T follicular helper cell (primary cell): ENCODE measurements around the gene GPR87.

Experiments used
- DNase-seq: peaks from one replicate; pipeline ENCODE4 v3.0.0-alpha.2; 2020; ENCODE audit warnings: low read depth

GPR87 gene

GRCh38 chr3:151315846-151316245, 774 bp downstream of the GPR87 start:
- DNase-seq, result no peak

DNA sequence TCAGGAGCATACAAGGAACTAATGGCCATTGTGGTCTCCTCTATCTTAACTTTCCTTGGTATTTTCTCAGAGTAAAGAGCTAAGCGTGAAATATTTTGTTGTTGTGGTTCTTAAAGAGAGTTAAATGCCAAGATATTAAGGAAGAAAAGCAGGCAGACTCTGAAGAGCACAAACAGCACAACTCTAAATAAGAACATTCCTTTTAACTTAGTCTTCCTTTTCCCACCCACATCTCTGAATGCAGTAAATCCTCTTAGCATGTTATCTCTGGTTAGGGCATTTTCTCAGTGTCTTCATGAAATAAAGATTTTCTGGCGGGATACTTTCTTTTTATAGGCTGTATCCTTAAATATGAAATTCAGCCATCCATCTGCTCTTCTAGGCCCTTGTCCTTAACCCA, 1.5 kb downstream of the GPR87 start:
- no peak for DNase-seq

- DNase-seq, result no peak
Measured at GRCh38 chr3:151314593-151314992, 2.0 kb downstream of the GPR87 start.

- no peak for DNase-seq
Measured at GRCh38 chr3:151314137-151314536, 2.5 kb downstream of the GPR87 start.

- DNase-seq, result no peak
Measured at GRCh38 chr3:151312972-151313371, 3.6 kb downstream of the GPR87 start.

GRCh38 chr3:151309566-151309965, 7.1 kb downstream of the GPR87 start:
- DNase-seq, result no peak

GRCh38 chr3:151307583-151308488, 8.8 kb downstream of the GPR87 start:
- no peak for DNase-seq

DNA sequence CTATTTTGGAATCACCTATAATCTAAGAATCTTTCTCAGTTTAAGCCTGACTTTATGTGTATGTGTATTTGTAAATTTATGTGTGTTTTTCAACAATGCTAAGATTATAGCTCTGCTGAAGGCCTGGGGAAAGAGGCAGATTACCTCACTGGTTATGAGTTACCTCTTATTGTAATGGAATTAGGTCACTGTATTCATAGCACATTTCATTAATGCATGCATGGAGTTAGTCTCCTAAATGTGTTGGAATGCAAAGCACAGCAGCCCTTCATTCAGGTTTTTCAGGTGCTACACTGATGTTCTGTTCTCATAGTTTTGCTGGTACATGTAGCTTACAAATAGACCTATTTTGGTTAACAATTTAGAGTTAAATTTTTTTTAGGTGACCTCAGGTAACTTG, 9.5 kb downstream of the GPR87 start:
- no peak for DNase-seq

- no peak for DNase-seq
Measured at GRCh38 chr3:151306168-151306810, 10.3 kb downstream of the GPR87 start.

- no peak for DNase-seq
Measured at GRCh38 chr3:151305775-151306151, 10.9 kb downstream of the GPR87 start.

GRCh38 chr3:151305060-151305774, 11.4 kb downstream of the GPR87 start:
- DNase-seq, result no peak

- no peak for DNase-seq
Measured at GRCh38 chr3:151303751-151304150, 12.9 kb downstream of the GPR87 start.

- no peak for DNase-seq
Measured at GRCh38 chr3:151301787-151302186, 14.8 kb downstream of the GPR87 start.

- DNase-seq, result no peak
Measured at GRCh38 chr3:151300539-151300938, 16.1 kb downstream of the GPR87 start.

GRCh38 chr3:151299006-151299405, 17.6 kb downstream of the GPR87 start:
- no peak for DNase-seq

- DNase-seq, result no peak
Measured at GRCh38 chr3:151297429-151297828, 19.2 kb downstream of the GPR87 start.

DNA sequence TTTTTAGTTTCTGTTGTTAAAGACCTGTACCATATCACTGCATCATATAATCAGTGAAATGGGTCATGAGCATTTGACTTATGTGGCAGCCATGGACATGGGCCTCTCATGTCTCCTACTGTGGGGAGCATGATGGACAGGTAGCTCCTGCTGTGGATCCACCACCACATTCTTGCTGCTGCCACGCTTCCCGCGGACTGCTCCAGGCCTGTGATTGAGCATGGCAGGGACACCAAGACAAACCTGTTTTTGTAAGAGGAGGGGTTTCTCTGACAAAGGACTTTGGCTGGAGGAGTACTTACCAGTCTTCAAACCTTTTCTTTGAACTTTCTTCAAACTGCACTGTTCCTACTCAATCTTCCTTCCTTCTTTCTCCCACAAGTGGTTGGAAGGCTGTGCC, 20.4 kb downstream of the GPR87 start:
- no peak for DNase-seq

DNA sequence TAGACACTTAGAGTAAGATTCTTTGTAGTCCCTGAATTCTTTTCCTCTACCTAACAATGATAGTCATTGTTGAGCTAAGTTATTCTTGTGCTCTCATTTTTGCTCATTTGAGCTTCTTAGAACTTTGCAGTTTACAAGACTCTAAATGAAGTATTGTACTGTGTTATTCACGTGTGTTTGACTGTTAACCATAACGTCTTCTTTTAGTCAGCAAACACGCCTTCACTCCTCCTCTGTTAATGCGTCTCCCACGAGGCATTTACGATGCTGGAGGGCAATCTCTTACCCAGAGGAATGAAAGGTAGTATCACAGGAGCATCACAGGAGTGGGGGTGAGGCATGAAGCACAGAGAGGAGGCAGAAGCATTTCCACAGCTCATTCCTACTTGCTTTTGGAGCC, 23.5 kb downstream of the GPR87 start:
- no peak for DNase-seq

DNA sequence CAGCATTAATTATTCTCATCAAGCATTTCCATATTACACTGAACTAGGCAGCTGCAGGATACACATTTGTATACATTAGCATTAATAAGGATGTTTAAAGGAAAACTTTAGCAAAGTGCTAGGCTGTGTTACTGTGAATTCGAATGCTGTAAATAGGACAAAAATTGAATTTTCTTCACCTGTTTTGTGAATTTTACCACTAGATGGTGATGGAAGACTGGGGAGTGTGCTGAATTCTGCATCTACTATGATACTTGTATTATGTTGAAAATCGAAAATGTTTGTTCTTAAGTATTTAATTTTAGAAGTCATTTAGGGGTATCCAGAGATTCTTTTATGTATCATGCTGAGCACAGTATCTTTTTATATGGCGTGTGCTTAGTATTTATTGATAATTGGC, 25.9 kb downstream of the GPR87 start:
- DNase-seq, result no peak

DNA sequence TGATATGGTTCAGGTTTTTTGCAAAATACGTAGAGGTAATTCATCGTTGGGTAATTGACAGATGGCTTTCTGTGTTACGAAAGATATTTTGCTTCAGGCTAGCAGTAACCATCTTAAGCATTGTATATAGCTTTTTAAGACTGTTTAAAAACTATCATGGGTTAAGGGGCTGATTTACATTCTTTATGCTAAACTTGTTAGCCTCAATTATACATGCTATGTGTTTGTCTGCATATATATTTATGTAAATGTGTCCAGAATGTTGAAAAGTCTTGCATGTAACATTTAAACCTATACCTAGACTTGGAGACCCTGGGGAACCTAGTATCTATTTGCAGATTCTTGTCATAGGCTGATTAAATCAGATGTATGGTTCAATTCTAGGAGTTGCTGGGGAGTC, 27.2 kb downstream of the GPR87 start:
- DNase-seq, result no peak

DNA sequence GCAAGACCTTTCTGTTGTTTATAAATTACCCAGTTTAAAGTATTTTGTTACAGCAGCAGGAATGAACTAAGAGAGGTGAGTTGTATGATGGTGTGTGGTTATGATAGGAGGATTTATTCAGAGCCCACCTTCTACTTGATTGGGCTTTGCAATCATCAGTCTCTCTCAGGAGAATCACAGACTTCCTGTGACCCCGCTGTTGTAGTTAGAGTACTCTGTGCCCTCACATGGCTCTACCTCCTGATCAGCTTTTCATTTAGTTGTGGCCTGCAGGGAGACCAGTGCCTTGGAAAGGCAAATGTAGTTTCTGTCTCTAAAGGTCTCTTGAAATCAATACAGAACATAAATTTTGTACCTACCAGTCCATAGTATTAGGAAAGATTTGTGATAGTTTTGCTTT, 30.7 kb downstream of the GPR87 start:
- DNase-seq, result no peak

DNA sequence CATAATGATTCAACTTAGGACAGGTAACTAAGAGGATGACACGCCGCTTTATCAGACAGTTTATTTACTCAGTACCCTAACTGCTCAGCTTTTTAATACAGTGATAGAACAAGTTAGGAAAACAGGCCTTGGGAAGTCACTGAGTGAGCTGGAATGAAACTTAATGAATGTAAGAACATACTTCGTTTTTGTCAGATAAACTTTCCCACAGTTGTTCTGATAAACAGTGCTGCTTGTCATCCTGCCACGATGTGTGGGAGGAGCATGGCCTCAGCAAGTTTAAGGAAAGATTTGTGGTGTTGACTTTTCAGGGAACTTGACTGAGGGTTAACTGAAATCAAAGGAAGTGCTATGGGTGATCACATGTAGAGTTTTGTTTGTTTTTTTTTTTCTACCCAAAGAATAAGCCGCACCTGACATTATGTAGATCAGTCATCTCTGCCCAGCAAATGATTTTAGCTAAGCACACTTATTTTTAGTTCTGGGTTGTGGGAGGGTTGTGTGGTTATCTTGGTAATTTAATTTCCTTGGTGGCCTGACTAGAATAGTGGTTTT, 32.6 kb downstream of the GPR87 start:
- no peak for DNase-seq

DNA sequence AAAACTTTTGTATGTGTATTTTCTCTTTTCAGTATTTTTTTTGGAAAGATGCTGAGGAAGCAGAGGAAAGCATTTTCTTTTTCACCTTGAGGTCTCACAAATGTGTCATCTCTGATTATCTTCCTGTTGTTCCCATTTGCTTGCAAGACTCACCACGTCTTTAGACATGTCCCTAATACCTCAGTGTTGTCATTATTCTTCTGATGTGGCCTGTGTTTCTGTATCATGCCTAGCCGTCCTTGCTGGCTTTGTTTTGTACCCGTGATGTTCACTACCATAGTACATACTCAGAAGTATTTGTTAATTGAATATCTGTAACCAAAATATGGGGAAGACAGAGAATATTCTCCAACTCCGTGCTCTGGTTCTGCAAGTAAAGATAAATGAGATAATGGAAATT, 33.2 kb downstream of the GPR87 start:
- DNase-seq, result no peak
